Measurements from ENCODE around the gene PIK3C2G. TPM values are rescaled to one million over a fixed set of nuclear protein-coding genes. Genes with fewer than 3 reads are reported as not detected.

Gene PIK3C2G
- total and polyA plus RNA-seq, 10 of the 15 experiments (the other 5 are each of a cell fraction or from before 2014, with no cell fraction given), result not detected

GRCh38 chr12:18285161-18285560, 23.8 kb downstream of the PIK3C2G start:
- RAD21 ChIA-PET (ENCODE audit: unreplicated experiment), result no interaction called here
- 0% methylated on average over 1 of the region's 1 CpG for WGBS (ENCODE audit: insufficient coverage, insufficient replicate concordance, low lambda C conversion rate, missing lambda C conversion rate)
- no peaks in the 10 kb centered on the region for H3K4me1 ChIP-seq (ENCODE audit: control insufficient read depth, insufficient read depth, low read length)
- intact Hi-C loops (cut with micrococcal nuclease; ENCODE audit: unreplicated experiment), result no loop called here
- no peaks in the 10 kb centered on the region for H3K9me3 ChIP-seq (replicated peaks; ENCODE audit: control insufficient read depth, insufficient read depth, low read length)
- no peaks in the 10 kb centered on the region for H4K20me1 ChIP-seq (ENCODE audit: control insufficient read depth, insufficient read depth)
- no peak for FAIRE-seq
- no peak overlapping the region for H3K4me3 ChIP-seq
- POLR2A ChIA-PET, result no interaction called here
- CTCF ChIA-PET, result interaction anchor here (0.9 kb wide), 1 partner anchor 10 kb away, joined by 3 read pairs; no protein-coding TSS in a partner anchor
- H3K27me3 ChIP-seq (replicated peaks in 1 of 2; ENCODE audit: control insufficient read depth in 2 of 2, insufficient read depth in 2 of 2, low read length in 1 of 2), result no peaks in the 10 kb centered on the region
- no peak overlapping the region for H3K9ac ChIP-seq (ENCODE audit: control insufficient read depth, insufficient read depth, low read length)
- no peaks in the 10 kb centered on the region for H3K36me3 ChIP-seq (ENCODE audit: control insufficient read depth in 2 of 2, insufficient read depth in 2 of 2, low read length in 1 of 2)
- BruUV-seq (replicated peaks), result no TSS peak
- no peak overlapping the region for H3K27ac ChIP-seq (ENCODE audit: control insufficient read depth, insufficient read depth)
- H3K4me2 ChIP-seq (ENCODE audit: control insufficient read depth, insufficient read depth), result no peak overlapping the region
- ATAC-seq, result no peak
- in situ Hi-C loops (cut with MboI), result no loop called here
- SMC1A ChIA-PET (ENCODE audit: uncharacterized antibody, unreplicated experiment), result no interaction called here
- no peak overlapping the region for H2AFZ ChIP-seq (ENCODE audit: control insufficient read depth, low read depth, low read length)
- no peaks in the 10 kb centered on the region for H3K79me2 ChIP-seq (ENCODE audit: control insufficient read depth, insufficient read depth, low read length)
- no peak for DNase-seq (ENCODE audit: low read depth, low spot score)
- TF ChIP-seq HCFC1 (IDR thresholded peaks at IDR 0.05; ENCODE audit: low read length), result no peak
- TF ChIP-seq CREB1 (IDR thresholded peaks at IDR 0.05; ENCODE audit: low read depth), result no peak
- TF ChIP-seq KLF5 (IDR thresholded peaks at IDR 0.05; ENCODE audit: partially characterized antibody), result no peak
- no peak for TF ChIP-seq ATF2 (IDR thresholded peaks at IDR 0.05; ENCODE audit: low read length)
- TF ChIP-seq IRF5 (IDR thresholded peaks at IDR 0.05; ENCODE audit: borderline replicate concordance), result no peak
- TF ChIP-seq RCOR1 (conservative IDR thresholded peaks at IDR 0.05; ENCODE audit: low read depth, low read length), result no peak
- TF ChIP-seq SUZ12 (IDR thresholded peaks at IDR 0.05; ENCODE audit: unreplicated experiment), result no peak
- TF ChIP-seq SMAD1 (IDR thresholded peaks at IDR 0.05; ENCODE audit: low read depth, partially characterized antibody), result no peak
- TF ChIP-seq MTA3 (IDR thresholded peaks at IDR 0.05; ENCODE audit: borderline replicate concordance, low read length), result no peak
- TF ChIP-seq REST (IDR thresholded peaks at IDR 0.05; ENCODE audit: low read depth, low read length), result no peak
- TF ChIP-seq YBX1 (IDR thresholded peaks at IDR 0.05), result no peak
- no peak for TF ChIP-seq IRF3 (IDR thresholded peaks at IDR 0.05)
- TF ChIP-seq ZSCAN29 (IDR thresholded peaks at IDR 0.05), result no peak
- TF ChIP-seq ZBTB4 (CRISPR knock-in tag; IDR thresholded peaks at IDR 0.05), result no peak
- TF ChIP-seq TCF3 (IDR thresholded peaks at IDR 0.05; ENCODE audit: borderline replicate concordance, insufficient read depth, low read depth, low read length), result no peak
- no peak for TF ChIP-seq LARP7 (IDR thresholded peaks at IDR 0.05)

Data from GM12878 (cell line).